Breast epithelium (tissue), 4 donors: ENCODE results near the gene MYOF. TPM values are rescaled to one million over a fixed set of nuclear protein-coding genes. Genes with fewer than 3 reads are reported as not detected.

Source experiments
- DNase-seq, 2 donors: peaks; one replicate each; pipeline ENCODE4 v3.0.0-alpha.2; 2019; ENCODE audit warnings: low spot score in 2 of 2
- H3K27ac ChIP-seq, 2 donors: fragments of 200-600 bp; sonication (generic) in 1 of 2; one replicate each; pipeline ENCODE4 v1.5.1; 2016 to 2019; ENCODE audit warnings: mild to moderate bottlenecking in 1 of 2
- H3K27me3 ChIP-seq, 2 donors: fragments of 200-600 bp; sonication (generic) in 1 of 2; one replicate each; pipeline versions ENCODE4 v1.5.1 to v1.6.0; 2017 to 2019; ENCODE audit warnings: control low read depth in 1 of 2, mild to moderate bottlenecking in 1 of 2
- H3K36me3 ChIP-seq: fragments of 200-600 bp; one replicate; pipeline ENCODE4 v1.5.1; 2019
- H3K4me1 ChIP-seq, 2 donors: fragments of 200-600 bp; sonication (generic); one replicate each; pipeline ENCODE4 v1.5.1; 2016 to 2019; ENCODE audit warnings: control low read depth in 1 of 2
- H3K4me3 ChIP-seq, 3 donors: fragments of 200-600 bp; sonication (generic); 1 replicate in 2 of 3; 2 replicates in 1 of 3; pipeline ENCODE4 v1.5.1; 2016 to 2019; ENCODE audit warnings: mild to moderate bottlenecking in 3 of 3, moderate library complexity in 2 of 3
- H3K9me3 ChIP-seq, 2 donors: fragments of 200-600 bp; sonication (generic) in 1 of 2; one replicate each; pipeline ENCODE4 v1.5.1; 2016 to 2019; ENCODE audit warnings: control low read depth in 1 of 2
- POLR2A ChIP-seq: fragments of 450-650 bp; IDR thresholded peaks from one replicate; pipeline ENCODE4 v1.6.1; 2016; ENCODE audit warnings: antibody characterized with exemption, mild to moderate bottlenecking, moderate library complexity
- POLR2AphosphoS5 ChIP-seq, 3 donors: sonication (generic); formaldehyde crosslinking; IDR thresholded peaks; one replicate each; pipeline ENCODE4 v1.6.1; 2017; ENCODE audit warnings: antibody characterized with exemption in 3 of 3
- intact Hi-C: fragments of 100-400 bp; cut with DNase I; formaldehyde crosslinking; loops from one replicate; pipeline ENCODE4 v1.15.1; 2023; ENCODE audit warnings: low total_unique reads
- total RNA-seq, 3 donors: library from RNA; depleted of rRNA; stranded (reverse); fragments of >200 nt; gene quantifications; one replicate each; pipeline ENCODE4 v1.1.0, GENCODE V29; 2016
- TF ChIP-seq, protein P1 (sequence below), 3 donors: fragments of 450-650 bp; IDR thresholded peaks; one replicate each; pipeline ENCODE4 v1.5.1; 2016 to 2017; ENCODE audit warnings: antibody characterized with exemption in 3 of 3, mild to moderate bottlenecking in 3 of 3, moderate library complexity in 3 of 3

Gene MYOF
- total RNA-seq, 3 donors from 2014 or later = 118 to 131 (median 130) TPM

DNA sequence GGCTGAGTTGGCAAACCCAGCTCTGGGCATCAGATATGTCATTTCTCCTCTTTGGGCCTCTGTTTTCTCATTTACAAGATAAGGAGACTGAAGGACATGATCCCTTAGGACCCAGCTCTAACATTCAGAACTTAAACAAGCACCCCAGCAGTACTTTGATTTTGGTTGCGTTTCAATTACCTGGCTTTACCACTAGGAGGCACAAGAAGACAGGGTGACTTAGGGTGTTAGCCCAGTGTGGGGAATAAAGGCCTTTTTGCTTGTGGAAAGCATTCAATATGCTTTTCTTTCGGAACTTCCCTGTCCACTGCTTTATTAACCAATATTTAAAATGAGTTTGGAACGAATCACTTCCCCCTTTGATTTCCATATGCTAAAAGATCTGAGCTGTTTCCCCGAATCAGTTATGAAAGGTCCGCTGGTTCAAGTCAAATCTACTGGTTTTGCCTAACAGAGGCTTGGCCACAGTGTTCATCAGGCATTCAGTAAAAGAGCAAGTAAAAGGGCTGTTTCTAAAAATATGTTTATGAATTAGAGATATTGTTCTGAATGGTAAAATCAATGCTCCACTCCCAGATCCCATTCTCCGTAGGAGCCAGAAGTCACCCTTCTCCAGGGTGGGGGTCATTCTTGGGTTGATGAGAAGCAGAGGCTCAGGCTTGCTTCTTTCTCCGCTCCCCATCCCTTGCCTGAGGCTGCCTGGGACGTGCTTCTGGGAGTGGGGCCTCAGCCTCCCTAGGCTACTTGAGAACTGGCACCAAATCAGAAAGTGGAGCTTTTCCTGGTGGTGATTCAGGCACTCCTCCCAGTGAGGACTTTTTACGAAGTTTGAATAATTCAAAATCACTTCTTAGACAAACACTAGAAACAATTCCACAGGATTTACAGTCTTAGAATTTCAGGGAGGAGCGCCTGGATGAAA lies 105.5 kb downstream of the MYOF start:
- Histone ChIP-seq H3K4me1 (no peaks in the 10 kb centered on the region), H3K36me3 (peaks cover under 1% of the 10 kb centered on the region), H3K27ac (peak overlapping the region; percentile 74 to 86), H3K4me3 (no peak overlapping the region), H3K27me3 (no peaks in the 10 kb centered on the region), H3K9me3 (no peaks in the 10 kb centered on the region)
- TF ChIP-seq, protein P1, sequence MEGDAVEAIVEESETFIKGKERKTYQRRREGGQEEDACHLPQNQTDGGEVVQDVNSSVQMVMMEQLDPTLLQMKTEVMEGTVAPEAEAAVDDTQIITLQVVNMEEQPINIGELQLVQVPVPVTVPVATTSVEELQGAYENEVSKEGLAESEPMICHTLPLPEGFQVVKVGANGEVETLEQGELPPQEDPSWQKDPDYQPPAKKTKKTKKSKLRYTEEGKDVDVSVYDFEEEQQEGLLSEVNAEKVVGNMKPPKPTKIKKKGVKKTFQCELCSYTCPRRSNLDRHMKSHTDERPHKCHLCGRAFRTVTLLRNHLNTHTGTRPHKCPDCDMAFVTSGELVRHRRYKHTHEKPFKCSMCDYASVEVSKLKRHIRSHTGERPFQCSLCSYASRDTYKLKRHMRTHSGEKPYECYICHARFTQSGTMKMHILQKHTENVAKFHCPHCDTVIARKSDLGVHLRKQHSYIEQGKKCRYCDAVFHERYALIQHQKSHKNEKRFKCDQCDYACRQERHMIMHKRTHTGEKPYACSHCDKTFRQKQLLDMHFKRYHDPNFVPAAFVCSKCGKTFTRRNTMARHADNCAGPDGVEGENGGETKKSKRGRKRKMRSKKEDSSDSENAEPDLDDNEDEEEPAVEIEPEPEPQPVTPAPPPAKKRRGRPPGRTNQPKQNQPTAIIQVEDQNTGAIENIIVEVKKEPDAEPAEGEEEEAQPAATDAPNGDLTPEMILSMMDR (IDR thresholded peaks at IDR 0.05) = peak; percentile 96 to 99 (median 98)
- TF ChIP-seq POLR2AphosphoS5 (IDR thresholded peaks at IDR 0.05) (peak in 2 of 3 donors; percentile 67 to 75), POLR2A (no peak)
- DNase-seq = peak in 1 of 2 donors; percentile 47
- intact Hi-C loops = loop anchor here (2.0 kb wide), 1 partner anchor 106 kb away; the partner anchor contains the start of gene MYOF

DNA sequence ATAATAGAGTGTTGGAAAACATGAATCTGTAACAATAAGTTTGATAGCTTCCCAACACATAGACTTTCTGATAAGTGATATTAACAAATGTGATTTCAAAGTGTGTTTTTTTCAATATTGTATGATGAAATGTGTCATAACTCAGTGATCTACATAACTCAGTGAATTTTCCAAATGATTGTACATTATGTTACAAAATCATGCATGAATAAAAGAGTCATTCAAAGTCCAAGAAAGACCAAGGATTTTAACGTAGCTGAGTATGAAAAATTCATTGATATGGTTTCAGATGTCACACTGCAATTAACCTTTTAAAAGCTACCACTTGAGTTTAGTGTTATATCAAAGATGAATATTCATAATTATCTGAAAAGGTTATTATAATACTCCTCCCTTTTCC lies 111.2 kb downstream of the MYOF start:
- intact Hi-C loops = no loop called here
- H3K27ac ChIP-seq = no peak overlapping the region
- no peaks in the 10 kb centered on the region for H3K9me3 ChIP-seq
- DNase-seq = no peak
- no peak overlapping the region for H3K4me3 ChIP-seq
- TF ChIP-seq POLR2AphosphoS5 (IDR thresholded peaks at IDR 0.05) = no peak
- TF ChIP-seq POLR2A = no peak
- no peaks in the 10 kb centered on the region for H3K27me3 ChIP-seq
- H3K36me3 ChIP-seq = peaks cover 7% of the 10 kb centered on the region
- H3K4me1 ChIP-seq = no peaks in the 10 kb centered on the region

DNA sequence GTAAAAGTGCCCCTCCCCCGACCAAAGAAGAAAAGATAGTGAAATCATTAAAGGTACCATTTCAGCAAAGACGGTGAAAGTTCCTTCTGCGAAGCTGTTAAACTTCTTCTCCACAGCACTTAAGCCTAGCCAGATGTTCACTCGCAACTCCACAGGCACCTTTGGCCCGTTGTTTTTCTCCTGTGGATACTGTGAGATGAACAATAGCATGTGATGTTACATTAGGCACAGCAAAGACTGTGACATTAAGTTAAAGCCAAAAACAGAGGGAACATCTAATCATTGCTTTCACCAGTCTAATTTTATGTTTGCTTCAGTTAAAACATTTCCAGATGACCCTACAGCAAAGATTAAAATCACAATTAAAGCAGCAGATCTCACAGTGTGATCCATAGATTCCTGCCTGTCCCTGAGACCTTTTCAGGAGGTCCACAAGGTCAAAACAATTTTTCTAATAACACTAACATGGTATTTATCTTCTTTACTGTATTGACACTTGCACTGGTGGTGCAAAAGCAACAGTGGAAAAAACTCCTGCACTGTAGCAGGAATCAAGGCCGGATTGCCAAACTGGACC lies 112.5 kb downstream of the MYOF start:
- DNase-seq = no peak
- intact Hi-C loops = no loop called here
- Histone ChIP-seq H3K36me3 (peaks cover 7% of the 10 kb centered on the region), H3K27me3 (no peaks in the 10 kb centered on the region), H3K4me3 (no peak overlapping the region), H3K4me1 (no peaks in the 10 kb centered on the region), H3K9me3 (no peaks in the 10 kb centered on the region), H3K27ac (no peak overlapping the region)
- TF ChIP-seq POLR2AphosphoS5 (IDR thresholded peaks at IDR 0.05) = no peak
- TF ChIP-seq, protein P1 (IDR thresholded peaks at IDR 0.05) = no peak
- TF ChIP-seq POLR2A = no peak

DNA sequence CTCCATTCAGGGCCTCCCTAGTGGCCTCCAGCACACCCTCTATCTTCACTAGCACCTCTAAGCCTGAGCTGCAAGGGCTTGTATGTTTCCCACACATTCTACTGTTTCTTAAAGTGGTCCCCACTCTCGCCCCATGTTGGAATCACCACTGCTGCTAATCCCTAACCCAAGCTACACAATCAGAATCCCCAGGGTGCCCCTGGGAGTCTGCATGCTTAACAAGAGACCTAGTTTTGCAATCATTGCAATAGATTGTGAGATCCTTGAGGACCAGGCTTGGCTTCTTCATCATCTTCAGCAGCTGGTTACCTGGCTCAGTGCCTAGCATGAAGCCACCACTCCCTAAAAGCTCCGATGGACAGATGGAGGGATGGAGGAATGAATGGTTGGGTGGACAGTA lies 113.9 kb downstream of the MYOF start:
- DNase-seq = no peak
- H3K4me3 ChIP-seq = no peak overlapping the region
- peaks cover 7% of the 10 kb centered on the region for H3K36me3 ChIP-seq
- TF ChIP-seq, protein P1 (IDR thresholded peaks at IDR 0.05) = no peak
- no peak for TF ChIP-seq POLR2A
- TF ChIP-seq POLR2AphosphoS5 (IDR thresholded peaks at IDR 0.05) = no peak
- H3K27ac ChIP-seq = no peak overlapping the region
- H3K9me3 ChIP-seq = no peaks in the 10 kb centered on the region
- no peaks in the 10 kb centered on the region for H3K27me3 ChIP-seq
- peaks cover 0 to 4% of the 10 kb centered on the region in 2 donors for H3K4me1 ChIP-seq
- intact Hi-C loops = no loop called here

DNA sequence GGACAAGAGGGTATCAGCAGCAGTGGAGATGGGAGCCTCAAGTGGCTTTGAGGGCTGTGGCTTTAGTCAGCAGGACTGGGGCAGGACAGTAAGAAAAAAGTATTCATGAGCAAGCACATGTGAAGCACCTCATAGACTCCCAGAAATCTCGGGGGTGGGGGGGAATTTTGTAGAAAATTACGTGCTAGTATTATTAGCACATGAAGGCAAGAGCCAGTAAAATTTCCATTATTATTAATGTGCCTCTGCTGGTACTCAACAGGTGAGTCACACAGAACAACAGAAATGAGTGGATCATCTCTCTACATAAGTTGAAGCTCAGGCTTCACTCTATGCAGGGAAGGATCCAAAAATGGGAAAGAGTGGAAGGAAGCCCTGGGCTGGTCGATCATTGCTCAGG lies 114.5 kb downstream of the MYOF start:
- intact Hi-C loops = no loop called here
- peaks cover 7% of the 10 kb centered on the region for H3K36me3 ChIP-seq

More for the DNA sequence above, 114.5 kb downstream of the MYOF start:
- Histone ChIP-seq H3K4me3 (no peak overlapping the region), H3K9me3 (no peaks in the 10 kb centered on the region), H3K4me1 (peaks cover 0 to 4% of the 10 kb centered on the region in 2 donors), H3K27me3 (no peaks in the 10 kb centered on the region), H3K27ac (no peak overlapping the region)
- DNase-seq = no peak
- TF ChIP-seq POLR2AphosphoS5 (IDR thresholded peaks at IDR 0.05) = no peak
- TF ChIP-seq, protein P1 (IDR thresholded peaks at IDR 0.05) = no peak
- no peak for TF ChIP-seq POLR2A
